Neural cell (in vitro differentiated cells): ENCODE measurements around the gene DOHH.

ENCODE experiments used
- EP300 ChIP-seq: fragments of 450-650 bp; conservative IDR thresholded peaks from 2 replicates; pipeline ENCODE4 v1.6.1; 2014; ENCODE audit warnings: antibody characterized with exemption, mild to moderate bottlenecking, moderate library complexity; ENCODE audit not compliant: poor library complexity, severe bottlenecking
- EZH2 ChIP-seq: fragments of 200-600, 300-800 bp; shearing (Covaris generic), sonication (generic); IDR thresholded peaks from 2 replicates; pipeline ENCODE4 v1.6.1; 2014; ENCODE audit warnings: antibody characterized with exemption, low read length, borderline replicate concordance, mild to moderate bottlenecking; ENCODE audit not compliant: insufficient read depth, poor library complexity, severe bottlenecking
- MXI1 ChIP-seq: fragments of 450-650 bp; conservative IDR thresholded peaks from 2 replicates; pipeline ENCODE4 v1.6.1; 2014; ENCODE audit warnings: antibody characterized with exemption, mild to moderate bottlenecking; ENCODE audit not compliant: poor library complexity, severe bottlenecking
- POLR2AphosphoS5 ChIP-seq: IDR thresholded peaks from 2 replicates; pipeline ENCODE4 v1.6.1; 2012
- RAD21 ChIP-seq: fragments of 450-650 bp; conservative IDR thresholded peaks from 2 replicates; pipeline ENCODE4 v1.6.1; 2014; ENCODE audit warnings: antibody characterized with exemption, mild to moderate bottlenecking, moderate library complexity
- SMC3 ChIP-seq: fragments of 450-650 bp; conservative IDR thresholded peaks from 2 replicates; pipeline ENCODE4 v1.6.1; 2014; ENCODE audit warnings: antibody characterized with exemption, mild to moderate bottlenecking, moderate library complexity; ENCODE audit not compliant: poor library complexity
- TAF1 ChIP-seq: IDR thresholded peaks from 2 replicates; pipeline ENCODE4 v1.6.1; 2012; ENCODE audit warnings: low read depth
- TF ChIP-seq, protein P1 (sequence below): fragments of 450-650 bp; IDR thresholded peaks from 2 replicates; pipeline ENCODE4 v1.5.1; 2014; ENCODE audit warnings: antibody characterized with exemption, mild to moderate bottlenecking, moderate library complexity; ENCODE audit not compliant: poor library complexity, severe bottlenecking
- TF ChIP-seq, protein P2 (sequence below): IDR thresholded peaks from 2 replicates; pipeline ENCODE4 v1.6.1; 2012; ENCODE audit warnings: borderline replicate concordance

DNA sequence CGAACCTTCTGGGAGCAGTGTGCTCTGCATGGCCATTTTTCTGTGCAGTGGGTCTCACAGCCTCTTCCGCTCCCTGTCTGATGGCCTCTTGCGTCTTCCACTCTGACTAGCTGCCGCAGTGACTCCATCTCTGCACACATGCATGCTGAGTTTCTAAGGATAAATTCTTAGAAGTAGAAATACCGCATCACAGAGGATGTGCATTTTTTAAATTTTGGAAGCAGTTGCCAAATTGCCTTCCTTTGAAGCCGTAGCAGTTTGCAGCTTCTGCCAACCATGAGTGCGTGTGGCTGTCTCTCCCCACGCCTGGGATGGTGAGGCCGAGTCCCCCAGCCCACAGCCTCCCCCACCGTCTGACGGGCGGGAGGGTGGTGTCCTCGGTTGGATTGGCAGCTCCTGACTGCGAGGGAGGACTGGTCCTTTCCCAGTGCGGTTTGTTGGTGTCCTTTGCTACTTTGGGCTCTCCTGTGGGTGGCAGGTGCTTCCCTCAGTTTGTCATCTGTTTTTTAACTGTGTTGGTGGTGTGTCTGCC, 15.5 kb upstream of the DOHH start:
- TF ChIP-seq, protein P1, sequence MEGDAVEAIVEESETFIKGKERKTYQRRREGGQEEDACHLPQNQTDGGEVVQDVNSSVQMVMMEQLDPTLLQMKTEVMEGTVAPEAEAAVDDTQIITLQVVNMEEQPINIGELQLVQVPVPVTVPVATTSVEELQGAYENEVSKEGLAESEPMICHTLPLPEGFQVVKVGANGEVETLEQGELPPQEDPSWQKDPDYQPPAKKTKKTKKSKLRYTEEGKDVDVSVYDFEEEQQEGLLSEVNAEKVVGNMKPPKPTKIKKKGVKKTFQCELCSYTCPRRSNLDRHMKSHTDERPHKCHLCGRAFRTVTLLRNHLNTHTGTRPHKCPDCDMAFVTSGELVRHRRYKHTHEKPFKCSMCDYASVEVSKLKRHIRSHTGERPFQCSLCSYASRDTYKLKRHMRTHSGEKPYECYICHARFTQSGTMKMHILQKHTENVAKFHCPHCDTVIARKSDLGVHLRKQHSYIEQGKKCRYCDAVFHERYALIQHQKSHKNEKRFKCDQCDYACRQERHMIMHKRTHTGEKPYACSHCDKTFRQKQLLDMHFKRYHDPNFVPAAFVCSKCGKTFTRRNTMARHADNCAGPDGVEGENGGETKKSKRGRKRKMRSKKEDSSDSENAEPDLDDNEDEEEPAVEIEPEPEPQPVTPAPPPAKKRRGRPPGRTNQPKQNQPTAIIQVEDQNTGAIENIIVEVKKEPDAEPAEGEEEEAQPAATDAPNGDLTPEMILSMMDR = no peak
- no peak for TF ChIP-seq EZH2
- TF ChIP-seq POLR2AphosphoS5 = no peak
- no peak for TF ChIP-seq EP300
- no peak for TF ChIP-seq RAD21
- TF ChIP-seq, protein P2, sequence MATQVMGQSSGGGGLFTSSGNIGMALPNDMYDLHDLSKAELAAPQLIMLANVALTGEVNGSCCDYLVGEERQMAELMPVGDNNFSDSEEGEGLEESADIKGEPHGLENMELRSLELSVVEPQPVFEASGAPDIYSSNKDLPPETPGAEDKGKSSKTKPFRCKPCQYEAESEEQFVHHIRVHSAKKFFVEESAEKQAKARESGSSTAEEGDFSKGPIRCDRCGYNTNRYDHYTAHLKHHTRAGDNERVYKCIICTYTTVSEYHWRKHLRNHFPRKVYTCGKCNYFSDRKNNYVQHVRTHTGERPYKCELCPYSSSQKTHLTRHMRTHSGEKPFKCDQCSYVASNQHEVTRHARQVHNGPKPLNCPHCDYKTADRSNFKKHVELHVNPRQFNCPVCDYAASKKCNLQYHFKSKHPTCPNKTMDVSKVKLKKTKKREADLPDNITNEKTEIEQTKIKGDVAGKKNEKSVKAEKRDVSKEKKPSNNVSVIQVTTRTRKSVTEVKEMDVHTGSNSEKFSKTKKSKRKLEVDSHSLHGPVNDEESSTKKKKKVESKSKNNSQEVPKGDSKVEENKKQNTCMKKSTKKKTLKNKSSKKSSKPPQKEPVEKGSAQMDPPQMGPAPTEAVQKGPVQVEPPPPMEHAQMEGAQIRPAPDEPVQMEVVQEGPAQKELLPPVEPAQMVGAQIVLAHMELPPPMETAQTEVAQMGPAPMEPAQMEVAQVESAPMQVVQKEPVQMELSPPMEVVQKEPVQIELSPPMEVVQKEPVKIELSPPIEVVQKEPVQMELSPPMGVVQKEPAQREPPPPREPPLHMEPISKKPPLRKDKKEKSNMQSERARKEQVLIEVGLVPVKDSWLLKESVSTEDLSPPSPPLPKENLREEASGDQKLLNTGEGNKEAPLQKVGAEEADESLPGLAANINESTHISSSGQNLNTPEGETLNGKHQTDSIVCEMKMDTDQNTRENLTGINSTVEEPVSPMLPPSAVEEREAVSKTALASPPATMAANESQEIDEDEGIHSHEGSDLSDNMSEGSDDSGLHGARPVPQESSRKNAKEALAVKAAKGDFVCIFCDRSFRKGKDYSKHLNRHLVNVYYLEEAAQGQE = no peak
- TF ChIP-seq SMC3 = no peak
- no peak for TF ChIP-seq TAF1
- no peak for TF ChIP-seq MXI1
